Fibroblast of lung (primary cell): ENCODE results near the gene PLEKHA1. TPM values are rescaled to one million over a fixed set of nuclear protein-coding genes. Genes with fewer than 3 reads are reported as not detected.

Experiments used
- DNase-seq, 2 donors: peaks; one replicate each; pipeline versions ENCODE4 v3.0.0 to v3.0.0-alpha.2; 2010; ENCODE audit warnings: low read depth in 2 of 2
- H2AFZ ChIP-seq: 2 replicates; pipeline ENCODE4 v1.5.1; 2012; ENCODE audit warnings: low read length, control low read depth, inconsistent platforms
- H3K27ac ChIP-seq: 2 replicates; pipeline ENCODE4 v1.5.1; 2011; ENCODE audit warnings: low read length, control low read depth; ENCODE audit not compliant: insufficient read depth
- H3K27me3 ChIP-seq: 2 replicates; pipeline ENCODE4 v1.5.1; 2011; ENCODE audit warnings: mild to moderate bottlenecking, low read length; ENCODE audit not compliant: control insufficient read depth, insufficient read depth
- H3K36me3 ChIP-seq: 2 replicates; pipeline ENCODE4 v1.5.1; 2011; ENCODE audit warnings: low read length; ENCODE audit not compliant: control insufficient read depth, insufficient read depth
- H3K4me1 ChIP-seq: 2 replicates; pipeline ENCODE4 v1.5.1; 2011; ENCODE audit warnings: low read length; ENCODE audit not compliant: control insufficient read depth, insufficient read depth; ENCODE audit errors: extremely low read depth
- H3K4me2 ChIP-seq: 2 replicates; pipeline ENCODE4 v1.5.1; 2011; ENCODE audit warnings: low read length, control low read depth; ENCODE audit not compliant: insufficient read depth; ENCODE audit errors: extremely low read depth
- H3K4me3 ChIP-seq, 4 experiments: fragments of 200-600 bp in 1 of 4; sonication (generic) in 1 of 4; replicated peaks in 1 of 4; 2 replicates each; pipeline ENCODE4 v1.5.1; 2011 to 2016; ENCODE audit warnings: low read length in 4 of 4, low read depth in 3 of 4, mild to moderate bottlenecking in 3 of 4, control low read depth in 2 of 4, inconsistent platforms in 1 of 4, mixed read lengths in 1 of 4; ENCODE audit not compliant: insufficient read depth in 1 of 4; ENCODE audit errors: control extremely low read depth in 1 of 4
- H3K79me2 ChIP-seq: 2 replicates; pipeline ENCODE4 v1.5.1; 2012; ENCODE audit warnings: mild to moderate bottlenecking, low read length, inconsistent platforms; ENCODE audit not compliant: control insufficient read depth, insufficient read depth
- H3K9ac ChIP-seq: 2 replicates; pipeline ENCODE4 v1.5.1; 2011; ENCODE audit warnings: mild to moderate bottlenecking, low read length, control low read depth; ENCODE audit not compliant: insufficient read depth
- H3K9me3 ChIP-seq: 2 replicates; pipeline ENCODE4 v1.5.1; 2012; ENCODE audit warnings: low read depth, low read length; ENCODE audit not compliant: control insufficient read depth, insufficient read depth
- H4K20me1 ChIP-seq: 2 replicates; pipeline ENCODE4 v1.5.1; 2011; ENCODE audit warnings: low read length; ENCODE audit not compliant: control insufficient read depth, insufficient read depth; ENCODE audit errors: extremely low read depth
- EZH2 ChIP-seq: IDR thresholded peaks from 2 replicates; pipeline ENCODE4 v1.5.1; 2012; ENCODE audit warnings: low read length, control low read depth, mild to moderate bottlenecking; ENCODE audit errors: missing control alignments
- polyA plus RNA-seq, 2 donors: library from polyadenylated mRNA; depleted of rRNA in 1 of 2; stranded (reverse) in 1 of 2; unstranded in 1 of 2; fragments of >200 nt; gene quantifications; 2 replicates each; pipeline ENCODE4 v1.2.1, GENCODE V29; 2011 to 2012; ENCODE audit warnings: missing spikeins in 1 of 2
- total RNA-seq: library from RNA; depleted of rRNA; stranded (reverse); fragments of >200 nt; gene quantifications from 2 replicates; pipeline ENCODE4 v1.2.1, GENCODE V29; 2014
- TF ChIP-seq, protein P1 (sequence below), 2 donors: IDR thresholded peaks in 1 of 2; conservative IDR thresholded peaks in 1 of 2; 1 replicate in 1 of 2; 2 replicates in 1 of 2; pipeline ENCODE4 v1.5.1; 2011 to 2012; ENCODE audit warnings: low read length in 2 of 2, control low read depth in 1 of 2, inconsistent platforms in 1 of 2, low read depth in 1 of 2, mild to moderate bottlenecking in 1 of 2

The PLEKHA1 gene
- total and polyA plus RNA-seq, 2 donors (not counting 1 experiment from before 2014, with no cell fraction given), result 14.4 to 37.9 TPM

DNA sequence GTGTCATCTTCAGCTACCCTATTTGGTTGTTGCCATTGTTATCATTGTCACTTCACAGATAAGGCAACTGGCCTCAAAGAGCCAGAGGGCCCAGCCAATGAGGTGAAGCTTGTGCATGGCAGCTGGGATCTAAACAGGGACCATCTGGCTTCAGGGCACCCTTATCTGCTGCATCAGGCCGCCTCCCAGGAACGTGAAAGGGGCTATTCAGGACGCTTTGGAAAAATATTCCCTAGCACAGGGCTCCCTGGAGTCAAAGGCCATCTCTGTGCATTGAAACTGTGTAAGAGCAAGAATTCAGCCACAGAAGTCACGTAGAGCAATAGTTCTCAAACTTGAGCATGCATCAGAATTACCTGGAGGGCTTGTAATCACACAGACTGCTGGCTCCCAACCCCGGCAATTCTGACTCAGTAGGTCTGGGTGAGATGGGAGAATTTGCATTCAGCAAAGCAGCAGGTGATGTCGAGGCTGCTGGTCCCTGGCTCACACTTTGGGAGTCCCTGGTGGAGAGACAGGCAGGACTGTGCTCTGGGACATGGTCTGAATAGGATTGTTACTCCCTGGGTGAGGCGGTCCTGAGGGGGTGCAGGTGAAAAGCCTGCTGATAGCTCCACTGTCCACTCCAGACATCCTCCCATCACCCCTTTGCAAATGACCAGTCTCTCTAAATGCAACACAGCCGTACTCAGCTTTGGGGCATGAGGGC, 21.5 kb upstream of the PLEKHA1 start:
- H2AFZ ChIP-seq, result no peak overlapping the region
- no peaks in the 10 kb centered on the region for H3K4me1 ChIP-seq
- H4K20me1 ChIP-seq, result no peaks in the 10 kb centered on the region
- H3K9me3 ChIP-seq, result no peaks in the 10 kb centered on the region
- no peak overlapping the region for H3K4me2 ChIP-seq
- no peak overlapping the region for H3K9ac ChIP-seq
- TF ChIP-seq, protein P1, sequence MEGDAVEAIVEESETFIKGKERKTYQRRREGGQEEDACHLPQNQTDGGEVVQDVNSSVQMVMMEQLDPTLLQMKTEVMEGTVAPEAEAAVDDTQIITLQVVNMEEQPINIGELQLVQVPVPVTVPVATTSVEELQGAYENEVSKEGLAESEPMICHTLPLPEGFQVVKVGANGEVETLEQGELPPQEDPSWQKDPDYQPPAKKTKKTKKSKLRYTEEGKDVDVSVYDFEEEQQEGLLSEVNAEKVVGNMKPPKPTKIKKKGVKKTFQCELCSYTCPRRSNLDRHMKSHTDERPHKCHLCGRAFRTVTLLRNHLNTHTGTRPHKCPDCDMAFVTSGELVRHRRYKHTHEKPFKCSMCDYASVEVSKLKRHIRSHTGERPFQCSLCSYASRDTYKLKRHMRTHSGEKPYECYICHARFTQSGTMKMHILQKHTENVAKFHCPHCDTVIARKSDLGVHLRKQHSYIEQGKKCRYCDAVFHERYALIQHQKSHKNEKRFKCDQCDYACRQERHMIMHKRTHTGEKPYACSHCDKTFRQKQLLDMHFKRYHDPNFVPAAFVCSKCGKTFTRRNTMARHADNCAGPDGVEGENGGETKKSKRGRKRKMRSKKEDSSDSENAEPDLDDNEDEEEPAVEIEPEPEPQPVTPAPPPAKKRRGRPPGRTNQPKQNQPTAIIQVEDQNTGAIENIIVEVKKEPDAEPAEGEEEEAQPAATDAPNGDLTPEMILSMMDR (conservative IDR thresholded peaks at IDR 0.05 in 1 of 2, IDR thresholded peaks at IDR 0.05 in 1 of 2; ENCODE audit: low read depth in 1 of 2, low read length in 2 of 2), result no peak
- TF ChIP-seq EZH2, result no peak
- no peak overlapping the region for H3K4me3 ChIP-seq
- no peak for DNase-seq
- H3K27ac ChIP-seq, result no peak overlapping the region
- H3K36me3 ChIP-seq, result no peaks in the 10 kb centered on the region
- H3K79me2 ChIP-seq, result no peaks in the 10 kb centered on the region
- no peaks in the 10 kb centered on the region for H3K27me3 ChIP-seq

DNA sequence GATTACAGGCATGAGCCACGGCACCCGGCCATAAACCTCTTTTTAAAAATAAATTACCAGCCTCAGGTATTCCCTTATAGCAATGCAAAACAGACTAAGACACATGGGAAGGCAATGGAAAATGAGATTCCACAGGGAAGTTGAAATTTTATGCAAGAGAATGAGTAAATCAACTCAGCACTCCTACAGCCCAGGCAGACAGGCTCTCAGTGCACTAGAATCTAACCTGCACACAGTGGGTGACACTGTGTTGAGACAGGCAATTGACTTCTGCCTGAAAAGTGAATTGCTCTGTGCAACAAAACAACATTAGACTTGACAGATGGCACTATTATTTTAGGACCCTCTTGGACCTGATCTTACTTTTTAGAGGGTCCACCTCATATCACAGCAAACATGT, 20.1 kb upstream of the PLEKHA1 start:
- H3K27ac ChIP-seq, result no peak overlapping the region
- no peak for TF ChIP-seq EZH2
- TF ChIP-seq, protein P1 (conservative IDR thresholded peaks at IDR 0.05 in 1 of 2, IDR thresholded peaks at IDR 0.05 in 1 of 2; ENCODE audit: low read depth in 1 of 2, low read length in 2 of 2), result no peak

DNA sequence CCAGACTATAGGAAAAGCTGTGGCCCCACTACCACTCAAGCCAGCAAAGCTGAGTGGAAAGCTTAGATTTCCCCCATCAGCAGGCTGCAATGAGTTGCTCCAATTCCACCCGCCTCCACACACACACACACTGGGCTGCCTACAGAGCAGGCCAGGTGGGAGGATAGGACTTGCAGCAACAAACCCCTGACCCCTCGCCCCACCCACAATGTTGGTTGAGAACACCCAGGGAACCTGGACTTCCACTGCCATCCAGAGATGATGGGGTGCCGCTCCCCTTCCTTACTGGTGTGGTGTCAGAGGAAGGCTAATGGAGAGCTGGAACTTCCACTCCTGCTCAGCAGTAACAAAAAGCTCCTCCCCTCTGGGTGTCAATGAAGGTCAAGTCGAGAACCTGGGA, 16.8 kb upstream of the PLEKHA1 start:
- no peak for DNase-seq
- Histone ChIP-seq H3K4me1 (no peaks in the 10 kb centered on the region), H2AFZ (no peak overlapping the region), H3K4me3 (no peak overlapping the region), H3K27me3 (peaks cover 3% of the 10 kb centered on the region), H3K79me2 (no peaks in the 10 kb centered on the region), H3K9me3 (no peaks in the 10 kb centered on the region), H4K20me1 (no peaks in the 10 kb centered on the region), H3K27ac (no peak overlapping the region), H3K9ac (no peak overlapping the region), H3K4me2 (no peak overlapping the region), H3K36me3 (no peaks in the 10 kb centered on the region)
- TF ChIP-seq EZH2, result no peak
- TF ChIP-seq, protein P1 (conservative IDR thresholded peaks at IDR 0.05 in 1 of 2, IDR thresholded peaks at IDR 0.05 in 1 of 2; ENCODE audit: low read depth in 1 of 2, low read length in 2 of 2), result no peak

More for the DNA sequence above, 20.1 kb upstream of the PLEKHA1 start:
- H3K36me3 ChIP-seq, result no peaks in the 10 kb centered on the region
- H3K27me3 ChIP-seq, result no peaks in the 10 kb centered on the region
- H3K79me2 ChIP-seq, result no peaks in the 10 kb centered on the region
- DNase-seq, result no peak
- H3K4me2 ChIP-seq, result no peak overlapping the region
- no peaks in the 10 kb centered on the region for H3K9me3 ChIP-seq
- no peaks in the 10 kb centered on the region for H4K20me1 ChIP-seq
- H3K9ac ChIP-seq, result no peak overlapping the region
- H2AFZ ChIP-seq, result no peak overlapping the region
- no peaks in the 10 kb centered on the region for H3K4me1 ChIP-seq
- H3K4me3 ChIP-seq, result no peak overlapping the region
